ENCODE results near the gene CYP26A1.

The CYP26A1 gene

DNA sequence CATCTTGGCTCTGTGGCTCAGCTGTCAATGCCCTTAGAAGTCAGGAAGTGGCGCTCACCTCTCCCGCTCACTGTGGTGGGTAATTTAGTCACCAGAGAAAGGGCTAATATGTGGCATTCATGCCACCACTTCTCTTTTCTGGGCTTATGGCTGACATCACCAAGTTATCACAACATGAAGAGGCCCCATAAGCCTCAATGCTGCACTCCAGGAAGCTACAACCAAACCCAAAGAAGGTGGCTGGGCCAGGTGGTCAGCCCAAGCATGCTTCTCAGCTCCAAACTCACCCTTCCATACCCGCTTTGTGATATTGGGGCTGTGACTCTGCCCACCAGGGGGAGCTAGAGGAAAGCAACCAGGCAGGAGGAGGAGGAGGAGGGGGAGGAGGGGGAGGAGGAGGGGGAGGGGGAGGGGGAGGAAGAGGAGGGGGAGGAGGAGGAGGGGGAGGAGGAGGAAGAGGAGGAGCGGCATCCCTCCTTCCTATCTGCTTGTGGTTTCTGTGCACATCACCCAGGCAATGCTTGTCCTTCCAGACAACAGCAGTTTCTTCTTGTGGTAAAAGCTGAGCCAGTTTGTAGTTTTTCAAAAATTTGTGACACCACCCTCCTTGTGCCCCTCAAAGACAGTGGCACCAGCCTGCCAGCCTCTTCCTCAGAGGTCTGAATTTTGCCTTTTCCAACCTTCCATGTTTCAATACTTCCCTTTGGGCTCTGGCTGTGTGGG, 42.1 kb downstream of the CYP26A1 start:
- DNase-seq (ENCODE audit: low read depth in 4 of 4, low spot score in 1 of 4) = peak; percentile 47 to 55 (median 54)

DNA sequence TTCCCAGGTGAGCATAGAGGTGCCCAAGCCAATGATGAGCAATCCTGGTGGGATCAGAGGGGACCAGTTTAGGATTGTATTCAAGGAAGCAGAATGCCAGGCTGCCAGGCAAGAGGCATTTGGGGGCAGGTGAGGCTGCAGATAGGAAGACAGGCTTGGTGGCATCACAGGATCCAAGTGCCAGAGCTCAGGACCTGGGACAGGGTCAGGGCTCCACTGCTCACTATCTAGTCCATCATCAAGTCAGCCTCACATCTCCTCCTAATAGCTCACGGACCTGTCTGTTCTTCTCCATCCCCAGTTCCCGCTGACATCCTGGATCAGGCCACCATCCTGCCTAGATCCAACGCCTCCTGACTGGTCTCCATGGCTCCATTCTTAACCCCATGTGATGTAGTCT, 47.6 kb downstream of the CYP26A1 start:
- no peak for DNase-seq (ENCODE audit: low read depth in 4 of 4, low spot score in 1 of 4)

DNA sequence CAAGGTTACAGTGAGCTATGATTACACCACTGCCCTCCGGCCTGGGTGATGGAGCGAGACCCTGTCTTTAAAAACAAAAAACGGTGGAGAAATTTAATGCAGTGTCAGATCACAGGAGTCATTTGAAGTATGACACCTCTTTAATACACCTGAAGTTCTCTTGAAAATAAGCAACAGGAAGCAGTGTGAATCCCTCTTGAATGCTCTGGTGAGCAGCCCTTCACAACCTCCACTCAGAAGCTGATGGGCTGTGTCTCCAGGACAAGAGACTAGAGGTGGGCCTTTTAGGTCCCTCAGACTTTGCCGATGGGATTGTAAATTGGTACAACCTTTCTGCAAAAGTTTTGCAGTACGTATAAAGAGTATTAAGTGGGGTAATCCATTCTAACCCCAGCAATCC, 50.1 kb downstream of the CYP26A1 start:
- DNase-seq (ENCODE audit: low read depth in 4 of 4, low spot score in 1 of 4) = no peak

DNA sequence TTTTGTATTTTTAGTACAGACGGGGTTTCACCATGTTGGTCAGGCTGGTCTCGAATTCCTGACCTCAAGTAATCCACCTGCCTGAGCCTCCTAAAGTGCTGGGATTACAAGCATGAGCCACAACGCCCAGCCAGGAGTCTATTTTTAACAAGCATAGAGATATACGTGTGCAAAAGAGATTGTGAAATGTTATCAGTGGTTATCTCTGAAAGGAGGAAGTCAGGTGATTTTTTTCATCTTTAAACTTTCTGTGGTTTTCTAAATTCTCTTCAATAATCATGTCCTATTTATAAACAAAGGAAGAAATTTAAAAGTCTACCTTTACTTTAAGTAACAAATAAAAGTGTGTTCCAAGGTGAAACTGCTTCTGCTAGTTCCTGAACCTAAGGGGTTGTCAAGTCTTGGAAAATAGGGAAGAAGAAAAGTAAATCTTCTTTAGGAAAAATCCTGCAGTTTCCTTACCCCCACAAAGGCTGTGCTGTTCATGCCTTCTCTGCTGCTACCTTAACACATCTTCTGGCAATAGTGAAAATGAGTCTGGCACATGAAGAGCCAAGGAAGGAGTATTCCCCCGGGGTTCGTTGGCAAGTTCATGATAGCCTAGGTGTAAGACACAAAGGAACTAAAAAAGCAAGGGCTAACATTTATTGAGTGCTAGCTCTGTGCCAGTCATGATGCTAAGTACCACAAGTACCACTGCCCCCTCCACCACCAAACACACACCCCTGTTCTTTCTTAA, 51.1 kb downstream of the CYP26A1 start:
- DNase-seq (ENCODE audit: low read depth in 4 of 4, low spot score in 1 of 4) = no peak

DNA sequence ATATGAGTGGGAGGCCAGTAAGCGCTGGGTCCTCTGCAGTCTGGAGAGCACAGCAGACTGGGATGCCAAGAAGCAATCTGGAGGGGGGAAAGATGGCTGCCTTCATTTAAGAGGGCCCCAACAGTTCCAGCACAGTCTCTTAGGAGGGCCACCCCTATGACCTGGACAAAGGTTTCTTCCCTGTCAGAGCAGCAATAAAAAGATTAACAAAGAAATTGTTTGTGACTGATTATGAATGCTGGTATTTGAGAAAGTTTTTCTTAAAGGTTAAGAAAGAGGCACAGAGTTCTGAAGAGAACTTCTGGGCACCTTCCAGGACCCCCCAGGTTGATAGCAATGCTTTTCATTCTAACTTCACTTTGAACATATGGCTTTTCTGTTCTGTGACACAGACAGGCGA, 52.3 kb downstream of the CYP26A1 start:
- DNase-seq (ENCODE audit: low read depth in 4 of 4, low spot score in 1 of 4) = no peak

DNA sequence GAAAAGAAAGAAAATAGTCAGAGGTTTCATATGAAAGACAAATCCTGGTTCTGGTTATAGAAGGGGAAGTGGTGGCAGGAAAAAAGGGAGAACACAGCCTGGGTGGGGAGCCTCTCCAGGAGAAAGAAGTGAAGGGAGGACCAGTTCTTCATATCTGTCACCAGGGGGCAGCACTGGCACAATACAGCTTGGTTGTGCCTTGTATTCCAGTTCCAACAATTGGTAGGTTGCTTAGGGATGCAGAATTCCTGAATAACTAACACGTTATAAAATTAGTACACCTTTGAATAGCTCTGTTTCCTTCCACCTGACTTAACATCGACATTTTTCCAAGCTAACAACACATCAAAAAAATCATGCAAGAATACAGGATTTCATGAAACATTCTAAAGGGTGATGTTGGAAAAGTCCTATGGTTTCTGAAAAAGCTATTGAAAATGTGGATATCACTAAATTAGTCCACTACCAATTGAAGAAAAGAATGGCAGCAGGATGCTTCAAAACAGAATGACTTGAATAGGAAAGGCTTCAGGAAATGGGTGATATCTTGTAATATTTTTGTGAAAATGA, 52.9 kb downstream of the CYP26A1 start:
- DNase-seq (ENCODE audit: low read depth in 4 of 4, low spot score in 1 of 4) = no peak
